PC-9 (cell line): Measurements from ENCODE around the gene TAF3.

Source experiments
- CTCF ChIP-seq: fragments of 200-600 bp; sonication (generic); conservative IDR thresholded peaks from 2 replicates; pipeline ENCODE4 v1.6.1; 2017; ENCODE audit warnings: mixed run types, antibody characterized with exemption, mild to moderate bottlenecking, moderate library complexity
- EZH2 ChIP-seq: fragments of 200-600 bp; sonication (generic); IDR thresholded peaks from 2 replicates; pipeline ENCODE4 v1.8.0; 2017; ENCODE audit warnings: antibody characterized with exemption, low read depth

GRCh38 chr10:7853890-7854289 lies 35.6 kb downstream of the TAF3 start:
- no peak for TF ChIP-seq CTCF
- no peak for TF ChIP-seq EZH2
